GM19023 (cell line): ENCODE data around the gene PNMA8B.
"Not testable (repeated sequence)": the region's sequence is repeated elsewhere in the genome, so short reads cannot be mapped to it uniquely, and the experiment has no call there.

Experiments used
- ATAC-seq: cut with Tn5 transposase; IDR thresholded peaks from one replicate; pipeline ENCODE4 v1.9.1; 2021; ENCODE audit warnings: mild to moderate bottlenecking, moderate library complexity; ENCODE audit not compliant: unreplicated experiment

The PNMA8B gene

GRCh38 chr19:46495786-46496099, at the start of gene PNMA8B:
Gene PNMA8B (minus strand): TSS chr19:46495867. CDS start chr19:46495465, 402 bp downstream.
- ATAC-seq, result no peak

- ATAC-seq, result no peak
Observed at GRCh38 chr19:46544651-46545050, 49.0 kb upstream of the PNMA8B start.

GRCh38 chr19:46542428-46543230, 47.0 kb upstream of the PNMA8B start:
- ATAC-seq, result no peak

- ATAC-seq, result no peak
Observed at GRCh38 chr19:46537136-46538097, 41.8 kb upstream of the PNMA8B start.

GRCh38 chr19:46536391-46536790, 40.7 kb upstream of the PNMA8B start:
- no peak for ATAC-seq

- no peak for ATAC-seq
Observed at GRCh38 chr19:46533621-46534081, 38.0 kb upstream of the PNMA8B start.

GRCh38 chr19:46533078-46533620, 37.5 kb upstream of the PNMA8B start:
- ATAC-seq, result no peak

- no peak for ATAC-seq
Observed at GRCh38 chr19:46530636-46531035, 35.0 kb upstream of the PNMA8B start.

- no peak for ATAC-seq
Observed at GRCh38 chr19:46529622-46530451, 34.2 kb upstream of the PNMA8B start.

GRCh38 chr19:46528601-46529590, 33.2 kb upstream of the PNMA8B start:
- no peak for ATAC-seq

- ATAC-seq, result not testable (repeated sequence)
Observed at GRCh38 chr19:46526801-46527200, 31.1 kb upstream of the PNMA8B start.

GRCh38 chr19:46524308-46524707, 28.6 kb upstream of the PNMA8B start:
- no peak for ATAC-seq

- ATAC-seq, result not testable (repeated sequence)
Observed at GRCh38 chr19:46522988-46523387, 27.3 kb upstream of the PNMA8B start.

GRCh38 chr19:46521241-46521868, 25.7 kb upstream of the PNMA8B start:
- ATAC-seq, result no peak

GRCh38 chr19:46520616-46521015, 24.9 kb upstream of the PNMA8B start:
- no peak for ATAC-seq

GRCh38 chr19:46517471-46517870, 21.8 kb upstream of the PNMA8B start:
- ATAC-seq, result no peak

- no peak for ATAC-seq
Observed at GRCh38 chr19:46515879-46516350, 20.2 kb upstream of the PNMA8B start.

GRCh38 chr19:46515290-46515609, 19.6 kb upstream of the PNMA8B start:
- no peak for ATAC-seq
